SK-N-MC (cell line): Measurements from ENCODE around the gene BOC.

ENCODE experiments used
- DNase-seq: peaks from one replicate; pipeline ENCODE4 v3.0.0-alpha.2; 2011; ENCODE audit warnings: low read depth, low spot score
- H3K27ac ChIP-seq: fragments of 200-600 bp; sonication (generic); 2 replicates; pipeline ENCODE4 v1.5.1; 2016; ENCODE audit warnings: mixed run types
- H3K36me3 ChIP-seq: fragments of 200-600 bp; sonication (generic); 2 replicates; pipeline ENCODE4 v1.6.1; 2017; ENCODE audit warnings: antibody characterized with exemption, low read length, mixed read lengths; ENCODE audit not compliant: insufficient read depth
- H3K4me3 ChIP-seq: fragments of 200-600 bp; sonication (generic); 2 replicates; pipeline ENCODE4 v1.5.1; 2016
- H3K9ac ChIP-seq: fragments of 200-600 bp; sonication (generic); 2 replicates; pipeline ENCODE4 v1.8.0; 2017; ENCODE audit warnings: mixed run types, mixed read lengths; ENCODE audit not compliant: insufficient read length
- H3K9me3 ChIP-seq: fragments of 200-600 bp; sonication (generic); 2 replicates; pipeline ENCODE4 v1.6.1; 2017; ENCODE audit warnings: low read depth, mild to moderate bottlenecking, antibody characterized with exemption, low read length, moderate library complexity, mixed read lengths
- EZH2 ChIP-seq: fragments of 200-600 bp; sonication (generic); IDR thresholded peaks from one replicate; pipeline ENCODE4 v1.6.1; 2017; ENCODE audit warnings: antibody characterized with exemption
- FOXP2 ChIP-seq: optimal IDR thresholded peaks from 2 replicates; pipeline ENCODE3; 2011; ENCODE audit warnings: mild to moderate bottlenecking, moderate library complexity; ENCODE audit not compliant: insufficient read depth; ENCODE audit errors: extremely low read length, control extremely low read depth
- POLR2AphosphoS5 ChIP-seq: IDR thresholded peaks from 2 replicates; pipeline ENCODE4 v1.6.1; 2012; ENCODE audit warnings: mild to moderate bottlenecking, low read depth, low read length, borderline replicate concordance

The BOC gene

GRCh38 chr3:113297287-113297686 is 85.9 kb downstream of the BOC start:
- Histone ChIP-seq H3K9me3 (no peaks in the 10 kb centered on the region), H3K27ac (no peak overlapping the region), H3K4me3 (no peak overlapping the region), H3K36me3 (no peaks in the 10 kb centered on the region), H3K9ac (no peak overlapping the region)
- TF ChIP-seq EZH2 (no peak), POLR2AphosphoS5 (no peak), FOXP2 (no peak)
- DNase-seq: no peak

- H3K9ac ChIP-seq: no peak overlapping the region
- no peaks in the 10 kb centered on the region for H3K9me3 ChIP-seq
- DNase-seq: no peak
- H3K4me3 ChIP-seq: no peak overlapping the region
- H3K36me3 ChIP-seq: no peaks in the 10 kb centered on the region
- H3K27ac ChIP-seq: no peak overlapping the region
- TF ChIP-seq POLR2AphosphoS5: no peak
- TF ChIP-seq EZH2: no peak
- no peak for TF ChIP-seq FOXP2
Observed at GRCh38 chr3:113297841-113298240, 86.5 kb downstream of the BOC start.

- no peak overlapping the region for H3K27ac ChIP-seq
- H3K9me3 ChIP-seq: no peaks in the 10 kb centered on the region
- H3K36me3 ChIP-seq: no peaks in the 10 kb centered on the region
- TF ChIP-seq FOXP2 (no peak), POLR2AphosphoS5 (no peak), EZH2 (no peak)
- H3K9ac ChIP-seq: no peak overlapping the region
- no peak for DNase-seq
- H3K4me3 ChIP-seq: no peak overlapping the region
Observed at GRCh38 chr3:113300596-113300995, 89.2 kb downstream of the BOC start.

- no peaks in the 10 kb centered on the region for H3K36me3 ChIP-seq
- no peak overlapping the region for H3K4me3 ChIP-seq
- H3K27ac ChIP-seq: no peak overlapping the region
- TF ChIP-seq EZH2: no peak
- no peak for TF ChIP-seq POLR2AphosphoS5
- TF ChIP-seq FOXP2: no peak
- H3K9ac ChIP-seq: no peak overlapping the region
- no peak for DNase-seq
- H3K9me3 ChIP-seq: no peaks in the 10 kb centered on the region
Observed at GRCh38 chr3:113304102-113304501, 92.7 kb downstream of the BOC start.

GRCh38 chr3:113304856-113305540 is 93.6 kb downstream of the BOC start:
- no peaks in the 10 kb centered on the region for H3K36me3 ChIP-seq
- no peaks in the 10 kb centered on the region for H3K9me3 ChIP-seq
- H3K4me3 ChIP-seq: no peak overlapping the region
- no peak for DNase-seq
- TF ChIP-seq FOXP2 (no peak), POLR2AphosphoS5 (no peak), EZH2 (no peak)
- no peak overlapping the region for H3K9ac ChIP-seq
- H3K27ac ChIP-seq: no peak overlapping the region

- H3K9ac ChIP-seq: no peak overlapping the region
- no peak for TF ChIP-seq FOXP2
- no peak for TF ChIP-seq POLR2AphosphoS5
- TF ChIP-seq EZH2: no peak
- H3K4me3 ChIP-seq: no peak overlapping the region
- no peak for DNase-seq
- no peak overlapping the region for H3K27ac ChIP-seq
- no peaks in the 10 kb centered on the region; the same call in 1 of the 2 replicates for H3K36me3 ChIP-seq
- no peaks in the 10 kb centered on the region for H3K9me3 ChIP-seq
Observed at GRCh38 chr3:113310960-113311359, 99.6 kb downstream of the BOC start.

- no peak overlapping the region for H3K9ac ChIP-seq
- H3K4me3 ChIP-seq: no peak overlapping the region
- no peaks in the 10 kb centered on the region; the same call in 1 of the 2 replicates for H3K36me3 ChIP-seq
- no peak for TF ChIP-seq FOXP2
- no peak for TF ChIP-seq EZH2
- TF ChIP-seq POLR2AphosphoS5: no peak
- H3K9me3 ChIP-seq: no peaks in the 10 kb centered on the region
- no peak for DNase-seq
- no peak overlapping the region for H3K27ac ChIP-seq
Observed at GRCh38 chr3:113312416-113312815, 101.1 kb downstream of the BOC start.

- Histone ChIP-seq H3K27ac (no peak overlapping the region), H3K36me3 (no peaks in the 10 kb centered on the region; the same call in 1 of the 2 replicates), H3K9ac (no peak overlapping the region), H3K9me3 (no peaks in the 10 kb centered on the region), H3K4me3 (no peak overlapping the region)
- TF ChIP-seq POLR2AphosphoS5 (no peak), EZH2 (no peak), FOXP2 (no peak)
- no peak for DNase-seq
Observed at GRCh38 chr3:113314923-113315322, 103.6 kb downstream of the BOC start.

GRCh38 chr3:113329757-113330156 is 118.4 kb downstream of the BOC start:
- Histone ChIP-seq H3K9me3 (no peaks in the 10 kb centered on the region), H3K27ac (no peak overlapping the region), H3K9ac (no peak overlapping the region), H3K36me3 (0 out of 2 replicates have a peak, but pooled peaks cover 5% of the 10 kb centered on the region), H3K4me3 (no peak overlapping the region)
- DNase-seq: no peak
- TF ChIP-seq POLR2AphosphoS5 (no peak), FOXP2 (no peak), EZH2 (no peak)
